HL-60 (cell line): ENCODE measurements around the gene LIN54.
"Not testable (repeated sequence)": the region's sequence is repeated elsewhere in the genome, so short reads cannot be mapped to it uniquely, and the experiment has no call there.

Source experiments
- DNase-seq, 2 experiments: peaks; one replicate each; pipeline ENCODE4 v3.0.0-alpha.2; 2010 to 2020; ENCODE audit warnings: low read depth in 1 of 2, low spot score in 1 of 2
- H3K27ac ChIP-seq: fragments of 250-450 bp; sonication (Bioruptor Pico); replicated peaks from 2 replicates; pipeline ENCODE4 v1.5.1; 2020; ENCODE audit warnings: mild to moderate bottlenecking, moderate library complexity
- H3K27me3 ChIP-seq: fragments of 250-450 bp; sonication (Bioruptor Pico); 2 replicates; pipeline ENCODE4 v1.5.1; 2021; ENCODE audit warnings: mild to moderate bottlenecking, moderate library complexity; ENCODE audit not compliant: insufficient read depth, poor library complexity, severe bottlenecking
- H3K4me3 ChIP-seq: replicated peaks from 2 replicates; pipeline ENCODE4 v1.5.1; 2011; ENCODE audit warnings: mild to moderate bottlenecking, control low read depth, low read length; ENCODE audit not compliant: insufficient read depth
- CTCF ChIP-seq: IDR thresholded peaks from one replicate; pipeline ENCODE4 v1.5.1; 2011; ENCODE audit warnings: low read length, control low read depth, inconsistent platforms; ENCODE audit not compliant: insufficient read depth
- GABPA ChIP-seq: IDR thresholded peaks from 2 replicates; pipeline ENCODE4 v1.6.1; 2012; ENCODE audit warnings: low read depth
- POLR2AphosphoS5 ChIP-seq: IDR thresholded peaks from 2 replicates; pipeline ENCODE4 v1.6.1; 2012; ENCODE audit warnings: low read depth
- REST ChIP-seq: IDR thresholded peaks from 2 replicates; pipeline ENCODE4 v1.6.1; 2012; ENCODE audit warnings: low read depth; ENCODE audit not compliant: insufficient replicate concordance
- SPI1 ChIP-seq: IDR thresholded peaks from 2 replicates; pipeline ENCODE4 v1.6.1; 2012; ENCODE audit warnings: low read depth, mild to moderate bottlenecking, borderline replicate concordance

LIN54 gene

GRCh38 chr4:82921795-82922194, 88.8 kb downstream of the LIN54 start:
- no peak for DNase-seq
- Histone ChIP-seq H3K27me3 (no peaks in the 10 kb centered on the region), H3K4me3 (no peak overlapping the region), H3K27ac (no peak overlapping the region)
- TF ChIP-seq CTCF (no peak), SPI1 (peak; percentile 53; the same call in 1 of the 2 replicates)

- Histone ChIP-seq H3K27me3 (no peaks in the 10 kb centered on the region), H3K4me3 (no peak overlapping the region), H3K27ac (no peak overlapping the region)
- TF ChIP-seq CTCF: no peak
- no peak for TF ChIP-seq POLR2AphosphoS5
- no peak for TF ChIP-seq REST
- TF ChIP-seq SPI1: no peak
- no peak for TF ChIP-seq GABPA
- DNase-seq: no peak
Measured at GRCh38 chr4:82919386-82919785, 91.2 kb downstream of the LIN54 start.

GRCh38 chr4:82918091-82918490, 92.5 kb downstream of the LIN54 start:
- Histone ChIP-seq H3K4me3 (no peak overlapping the region), H3K27ac (no peak overlapping the region), H3K27me3 (no peaks in the 10 kb centered on the region)
- TF ChIP-seq POLR2AphosphoS5: no peak
- TF ChIP-seq GABPA: no peak
- TF ChIP-seq SPI1: no peak
- TF ChIP-seq REST: no peak
- no peak for TF ChIP-seq CTCF
- no peak for DNase-seq

- H3K4me3 ChIP-seq, H3K27me3 ChIP-seq, H3K27ac ChIP-seq, DNase-seq: not testable (repeated sequence)
Measured at GRCh38 chr4:82913968-82914367, 96.7 kb downstream of the LIN54 start.
